K562 (cell line): ENCODE measurements around the gene MBOAT2. TPM values are rescaled to one million over a fixed set of nuclear protein-coding genes. Genes with fewer than 3 reads are reported as not detected.

Experiments used
- ATAC-seq: fragments of 200-7000 bp; cut with Tn5 transposase; 3 replicates; pipeline ENCODE4 v1.9.1; 2020; ENCODE audit warnings: moderate library complexity
- BruUV-seq: library from RNA; stranded (reverse); fragments of 400-500 nt; replicated peaks from 2 replicates; lab custom pipeline; 2021; lab: Mats Ljungman, UMichigan
- CTCF ChIA-PET: fragments of 300-600 bp; formaldehyde crosslinking; extraction: SDS; loops from one replicate; lab custom pipeline; 2021; ENCODE audit warnings: low intra/inter-chr PET ratio; lab: Yijun Ruan, JAX
- POLR2A ChIA-PET: fragments of 300-600, 350-650 bp; sonication (Branson Sonifier 250); formaldehyde crosslinking; extraction: SDS; loops from one replicate; lab custom pipeline; 2021; ENCODE audit warnings: antibody characterized with exemption, inconsistent platforms; lab: Yijun Ruan, JAX
- DNase-seq, 4 experiments: peaks; one replicate each; pipeline versions ENCODE4 v3.0.0 to v3.0.0-alpha.2; 2011 to 2018; ENCODE audit warnings: low spot score in 3 of 4, mixed read lengths in 3 of 4; ENCODE audit errors: extremely low read depth in 1 of 4
- FAIRE-seq: peaks from 2 replicates; lab custom pipeline; 2011; peaks lifted over from hg19 to GRCh38; lab: Jason Lieb, UNC
- H2AFZ ChIP-seq: 2 replicates; pipeline ENCODE4 v1.6.0; 2011; ENCODE audit warnings: low read depth, low read length, control low read depth, inconsistent platforms
- H3K27ac ChIP-seq: fragments of 200-600 bp; 3 replicates; pipeline ENCODE4 v1.8.0; 2011; ENCODE audit warnings: low read depth, mild to moderate bottlenecking, control low read depth, inconsistent platforms, low read length, moderate library complexity, mixed read lengths; ENCODE audit errors: extremely low read depth
- H3K27me3 ChIP-seq, 2 experiments: fragments of 300-600 bp in 1 of 2; 2 replicates in 1 of 2; 3 replicates in 1 of 2; pipeline versions ENCODE4 v1.6.0 to v1.8.0; 2011; ENCODE audit warnings: inconsistent platforms in 2 of 2, low read length in 2 of 2, mild to moderate bottlenecking in 1 of 2, mixed read lengths in 1 of 2, moderate library complexity in 1 of 2; ENCODE audit not compliant: control insufficient read depth in 2 of 2, insufficient read depth in 2 of 2
- H3K36me3 ChIP-seq: fragments of 300-600 bp; 3 replicates; pipeline ENCODE4 v1.8.0; 2011; ENCODE audit warnings: mild to moderate bottlenecking, low read length, inconsistent platforms; ENCODE audit not compliant: control insufficient read depth, insufficient read depth
- H3K4me1 ChIP-seq, 2 experiments: fragments of 200-600 bp in 1 of 2; replicated peaks in 1 of 2; 2 replicates in 1 of 2; 3 replicates in 1 of 2; pipeline versions ENCODE4 v1.5.1 to v1.8.0; 2011; ENCODE audit warnings: inconsistent platforms in 2 of 2, low read length in 2 of 2, mild to moderate bottlenecking in 1 of 2, mixed read lengths in 1 of 2, moderate library complexity in 1 of 2; ENCODE audit not compliant: control insufficient read depth in 2 of 2, insufficient read depth in 2 of 2
- H3K4me2 ChIP-seq: 2 replicates; pipeline ENCODE4 v1.6.1; 2011; ENCODE audit warnings: low read length, control low read depth, inconsistent platforms, mixed read lengths; ENCODE audit not compliant: insufficient read depth
- H3K4me3 ChIP-seq: fragments of 200-600 bp; sonication (generic), shearing (Covaris generic); 2 replicates; pipeline ENCODE4 v1.5.1; 2016; ENCODE audit warnings: control low read depth, inconsistent platforms
- H3K79me2 ChIP-seq: fragments of 200-600 bp; 3 replicates; pipeline ENCODE4 v1.8.0; 2011; ENCODE audit warnings: low read length, inconsistent platforms; ENCODE audit not compliant: control insufficient read depth, insufficient read depth
- H3K9ac ChIP-seq, 2 experiments: 2 replicates each; pipeline versions ENCODE4 v1.6.0 to v1.6.1; 2011; ENCODE audit warnings: low read depth in 2 of 2, low read length in 2 of 2, control low read depth in 1 of 2, inconsistent platforms in 1 of 2, mild to moderate bottlenecking in 1 of 2, mixed read lengths in 1 of 2; ENCODE audit not compliant: insufficient read depth in 1 of 2
- H3K9me1 ChIP-seq: one replicate; pipeline ENCODE4 v1.6.0; 2011; ENCODE audit warnings: inconsistent platforms, mild to moderate bottlenecking, low read length, moderate library complexity; ENCODE audit not compliant: control insufficient read depth, insufficient read depth
- H3K9me3 ChIP-seq: replicated peaks from 2 replicates; pipeline ENCODE4 v1.5.1; 2011; ENCODE audit warnings: low read depth, low read length, inconsistent platforms; ENCODE audit not compliant: control insufficient read depth, insufficient read depth
- H4K20me1 ChIP-seq: replicated peaks from 2 replicates; pipeline ENCODE4 v1.6.1; 2011; ENCODE audit warnings: low read length, inconsistent platforms, mixed read lengths; ENCODE audit not compliant: control insufficient read depth, insufficient read depth
- ARID1B ChIP-seq: fragments of 450-650 bp; IDR thresholded peaks from 2 replicates; pipeline ENCODE4 v1.6.1; 2016; ENCODE audit warnings: antibody characterized with exemption, mild to moderate bottlenecking, inconsistent platforms
- IRF2 ChIP-seq: sonication (generic); formaldehyde crosslinking; IDR thresholded peaks from 2 replicates; pipeline ENCODE4 v1.8.1; 2022; ENCODE audit warnings: mild to moderate bottlenecking, missing genetic modification reagents
- MTA2 ChIP-seq: fragments of 450-650 bp; IDR thresholded peaks from 2 replicates; pipeline ENCODE4 v1.6.1; 2016; ENCODE audit warnings: low read depth
- NR2C1 ChIP-seq, 2 experiments: fragments of 450-650 bp; IDR thresholded peaks; 2 replicates each; pipeline ENCODE4 v1.6.1; 2017; ENCODE audit warnings: mild to moderate bottlenecking in 2 of 2, antibody characterized with exemption in 1 of 2, inconsistent platforms in 1 of 2, missing compliant biosample characterization in 1 of 2, missing genetic modification characterization in 1 of 2
- WGBS: fragments of 100-300 bp; shearing (Covaris generic); methylation state at CpG from one replicate; pipeline ENCODE4 v1.1.6; 2016; ENCODE audit warnings: low coverage, mixed read lengths; ENCODE audit not compliant: insufficient coverage; ENCODE audit errors: missing lambda C conversion rate; 5-methylcytosine and 5-hydroxymethylcytosine counted together
- in situ Hi-C: fragments of 300-500 bp; cut with MboI; formaldehyde crosslinking; loops from 4 replicates; pipeline ENCODE4 v1.15.0; 2018; ENCODE audit warnings: inconsistent platforms, mixed read lengths
- intact Hi-C: fragments of 100-400 bp; cut with micrococcal nuclease; formaldehyde crosslinking; loops from 2 replicates; pipeline ENCODE4 v1.14.2; 2022
- polyA plus RNA-seq, 8 experiments: library from polyadenylated mRNA; depleted of rRNA in 4 of 8; stranded (reverse) in 5 of 8; unstranded in 3 of 8; fragments of >200 nt; fragmentation: Nextera tagmentation in 2 of 8; fragmentation: Illumina TruSeq in 1 of 8; extraction: Ambion mirVana in 2 of 8; extraction: Trizol in 1 of 8; gene quantifications; 2 replicates each; pipeline versions ENCODE4 v1.2.1 to v1.2.3, GENCODE V29; 2011 to 2014; ENCODE audit warnings: inconsistent platforms in 1 of 8, missing spikeins in 1 of 8
- total RNA-seq, 7 experiments: library from RNA; depleted of rRNA in 6 of 7; stranded (reverse); fragments of >200 nt in 6 of 7; fragmentation: Illumina TruSeq in 2 of 7; extraction: Trizol in 2 of 7; gene quantifications; 2 replicates each; pipeline versions ENCODE4 v1.2.1 to v1.2.3, GENCODE V29; 2011 to 2021; ENCODE audit warnings: low replicate concordance in 1 of 7
- TF ChIP-seq, protein P1 (sequence below): fragments of 200-800 bp; sonication (Bioruptor generic); IDR thresholded peaks from 2 replicates; pipeline ENCODE4 v1.6.1; 2017; ENCODE audit warnings: missing genetic modification characterization, missing compliant biosample characterization

The MBOAT2 gene
- total and polyA plus RNA-seq, 9 of the 15 experiments (the other 6 are each of a cell fraction or from before 2014, with no cell fraction given), result 8.4 to 122 (median 27.6) TPM

DNA sequence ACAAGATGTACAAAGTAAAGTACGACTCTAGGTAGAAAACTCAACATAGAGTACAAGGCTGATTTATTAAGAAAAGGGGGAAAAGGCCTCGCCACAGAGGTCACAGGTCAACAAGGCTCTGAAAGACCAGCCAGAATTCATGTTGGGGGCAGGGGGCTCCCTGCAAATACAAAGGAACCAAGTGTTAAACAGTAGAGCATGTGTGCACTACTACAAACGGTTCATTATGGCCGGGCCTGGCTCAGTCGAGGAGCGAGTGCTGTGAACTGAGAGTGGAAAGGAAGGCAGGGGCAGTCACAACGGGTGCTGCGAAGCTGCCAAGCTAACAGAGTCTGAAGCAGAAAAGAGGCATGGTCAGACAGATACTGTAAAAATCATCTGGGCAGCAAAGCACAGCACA is 77.1 kb downstream of the MBOAT2 start:
- ChIA-PET POLR2A (no interaction called here), CTCF (no interaction called here)
- H2AFZ ChIP-seq, result no peak overlapping the region
- no peak; the same call in 1 of the 3 replicates for ATAC-seq
- no peaks in the 10 kb centered on the region for H3K27me3 ChIP-seq
- no peak overlapping the region for H3K4me3 ChIP-seq
- H3K79me2 ChIP-seq, result peaks cover 56% of the 10 kb centered on the region
- FAIRE-seq, result no peak
- TF ChIP-seq MTA2, result no peak
- peak; percentile 44; the same call in 1 of the 2 replicates for TF ChIP-seq NR2C1 (IDR thresholded peaks at IDR 0.05)
- TF ChIP-seq NR2C1 (tag; IDR thresholded peaks at IDR 0.05), result 0 out of 2 replicates have a peak, but pooled peaks have one; percentile 37
- 0 out of 2 replicates have a peak, but pooled peaks have one; percentile 3 for TF ChIP-seq ARID1B
- H3K27ac ChIP-seq, result peak overlapping the region; percentile 79; the same call in 2 of the 3 replicates
- no peaks in the 10 kb centered on the region for H3K9me3 ChIP-seq
- H3K9ac ChIP-seq, result peak overlapping the region; percentile 17 to 77; a peak in 1 of 4 replicates
- no peak for DNase-seq
- no TSS peak for BruUV-seq
- 77% methylated on average over 8 of the region's 8 CpGs for whole genome bisulfite sequencing
- intact Hi-C loops (no loop called here), in situ Hi-C loops (no loop called here)
- no peaks in the 10 kb centered on the region for H3K9me1 ChIP-seq
- peaks cover 19 to 64% of the 10 kb centered on the region in 2 experiments for H3K4me1 ChIP-seq
- H4K20me1 ChIP-seq, result no peaks in the 10 kb centered on the region
- H3K36me3 ChIP-seq, result peaks cover 21% of the 10 kb centered on the region
- 0 out of 2 replicates have a peak overlapping the region, but pooled peaks have one; percentile 13 for H3K4me2 ChIP-seq

DNA sequence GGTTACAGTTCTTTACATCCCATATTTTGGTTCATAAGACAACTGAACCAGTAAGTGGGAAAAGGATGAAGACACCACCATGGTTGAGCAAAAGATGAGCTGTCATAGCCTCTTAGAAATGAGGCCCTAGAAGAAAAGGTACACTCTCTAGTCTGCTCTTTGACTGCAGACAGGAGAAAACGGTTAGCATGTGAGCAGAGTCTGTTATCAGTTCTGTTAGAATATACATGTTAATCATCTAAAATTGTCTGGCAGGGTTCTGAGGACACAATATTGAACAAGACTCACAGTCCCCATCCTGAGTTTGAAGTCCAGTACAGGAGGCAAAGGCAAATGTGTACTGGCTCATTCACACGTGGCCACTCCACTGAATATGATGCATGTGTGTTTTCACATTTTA is 78.1 kb downstream of the MBOAT2 start:
- ChIA-PET POLR2A (interaction anchor here (1.3 kb wide), 1 partner anchor 11 kb away, joined by 4 read pairs; no protein-coding TSS in a partner anchor), CTCF (no interaction called here)
- Histone ChIP-seq H3K4me3 (no peak overlapping the region), H3K9me3 (no peaks in the 10 kb centered on the region), H3K4me1 (peaks cover 19 to 64% of the 10 kb centered on the region in 2 experiments), H4K20me1 (no peaks in the 10 kb centered on the region), H2AFZ (peak overlapping the region; percentile 28; the same call in 1 of the 2 replicates), H3K79me2 (peaks cover 56% of the 10 kb centered on the region), H3K36me3 (peaks cover 21% of the 10 kb centered on the region), H3K4me2 (no peak overlapping the region; the same call in 1 of the 2 replicates), H3K27me3 (no peaks in the 10 kb centered on the region), H3K27ac (peak overlapping the region; percentile 79), H3K9me1 (no peaks in the 10 kb centered on the region), H3K9ac (peak overlapping the region in 1 of 2 experiments; percentile 18; a peak in 2 of 4 replicates)
- no peak for FAIRE-seq
- DNase-seq, result peak in 1 of 4 experiments; percentile 34
- no TSS peak for BruUV-seq
- 20% methylated on average over 2 of the region's 2 CpGs for WGBS
- no peak for ATAC-seq
- intact Hi-C loops (loop anchor here (2.0 kb wide), 1 partner anchor 61 kb away; no protein-coding TSS in a partner anchor), in situ Hi-C loops (no loop called here)
- TF ChIP-seq, protein P1, sequence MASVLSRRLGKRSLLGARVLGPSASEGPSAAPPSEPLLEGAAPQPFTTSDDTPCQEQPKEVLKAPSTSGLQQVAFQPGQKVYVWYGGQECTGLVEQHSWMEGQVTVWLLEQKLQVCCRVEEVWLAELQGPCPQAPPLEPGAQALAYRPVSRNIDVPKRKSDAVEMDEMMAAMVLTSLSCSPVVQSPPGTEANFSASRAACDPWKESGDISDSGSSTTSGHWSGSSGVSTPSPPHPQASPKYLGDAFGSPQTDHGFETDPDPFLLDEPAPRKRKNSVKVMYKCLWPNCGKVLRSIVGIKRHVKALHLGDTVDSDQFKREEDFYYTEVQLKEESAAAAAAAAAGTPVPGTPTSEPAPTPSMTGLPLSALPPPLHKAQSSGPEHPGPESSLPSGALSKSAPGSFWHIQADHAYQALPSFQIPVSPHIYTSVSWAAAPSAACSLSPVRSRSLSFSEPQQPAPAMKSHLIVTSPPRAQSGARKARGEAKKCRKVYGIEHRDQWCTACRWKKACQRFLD, result 0 out of 2 replicates have a peak, but pooled peaks have one; percentile 23
- TF ChIP-seq IRF2 (CRISPR knock-in tag), result no peak
